Sigmoid colon (tissue), 4 donors: Measurements from ENCODE around the gene METRNL.

Experiments
- EP300 ChIP-seq, 4 donors: sonication (generic); formaldehyde crosslinking; IDR thresholded peaks; one replicate each; pipeline ENCODE4 v1.6.1; 2017; ENCODE audit warnings: antibody characterized with exemption in 4 of 4
- POLR2AphosphoS5 ChIP-seq, 4 donors: sonication (generic); formaldehyde crosslinking; IDR thresholded peaks; one replicate each; pipeline ENCODE4 v1.6.1; 2017; ENCODE audit warnings: antibody characterized with exemption in 4 of 4
- TF ChIP-seq, protein P1 (sequence below), 4 experiments: fragments of 450-650 bp in 3 of 4; fragments of 200-600 bp in 1 of 4; IDR thresholded peaks; one replicate each; pipeline ENCODE4 v1.5.1; 2016 to 2019; ENCODE audit warnings: antibody characterized with exemption in 4 of 4, mild to moderate bottlenecking in 3 of 4, moderate library complexity in 2 of 4

DNA sequence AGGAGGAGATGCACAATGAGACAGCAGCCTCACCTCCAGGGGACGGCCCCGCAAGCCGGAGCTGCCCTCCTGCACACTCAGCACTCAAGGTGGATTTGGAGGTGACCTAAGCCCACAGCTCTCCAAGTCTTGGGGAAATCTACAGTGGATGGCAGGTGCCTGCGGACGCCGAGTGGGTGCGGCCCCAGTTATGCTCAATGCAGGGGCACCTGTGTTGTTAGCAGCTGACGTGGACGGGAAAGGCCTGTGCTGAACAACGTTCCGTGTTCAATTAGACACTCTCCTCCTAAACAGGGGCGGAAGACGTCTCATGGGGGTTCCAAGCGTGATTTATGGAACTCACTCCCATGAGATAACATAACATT, 22.0 kb upstream of the METRNL start:
- TF ChIP-seq, protein P1, sequence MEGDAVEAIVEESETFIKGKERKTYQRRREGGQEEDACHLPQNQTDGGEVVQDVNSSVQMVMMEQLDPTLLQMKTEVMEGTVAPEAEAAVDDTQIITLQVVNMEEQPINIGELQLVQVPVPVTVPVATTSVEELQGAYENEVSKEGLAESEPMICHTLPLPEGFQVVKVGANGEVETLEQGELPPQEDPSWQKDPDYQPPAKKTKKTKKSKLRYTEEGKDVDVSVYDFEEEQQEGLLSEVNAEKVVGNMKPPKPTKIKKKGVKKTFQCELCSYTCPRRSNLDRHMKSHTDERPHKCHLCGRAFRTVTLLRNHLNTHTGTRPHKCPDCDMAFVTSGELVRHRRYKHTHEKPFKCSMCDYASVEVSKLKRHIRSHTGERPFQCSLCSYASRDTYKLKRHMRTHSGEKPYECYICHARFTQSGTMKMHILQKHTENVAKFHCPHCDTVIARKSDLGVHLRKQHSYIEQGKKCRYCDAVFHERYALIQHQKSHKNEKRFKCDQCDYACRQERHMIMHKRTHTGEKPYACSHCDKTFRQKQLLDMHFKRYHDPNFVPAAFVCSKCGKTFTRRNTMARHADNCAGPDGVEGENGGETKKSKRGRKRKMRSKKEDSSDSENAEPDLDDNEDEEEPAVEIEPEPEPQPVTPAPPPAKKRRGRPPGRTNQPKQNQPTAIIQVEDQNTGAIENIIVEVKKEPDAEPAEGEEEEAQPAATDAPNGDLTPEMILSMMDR (IDR thresholded peaks at IDR 0.05), result no peak
- TF ChIP-seq POLR2AphosphoS5 (IDR thresholded peaks at IDR 0.05) (no peak), EP300 (IDR thresholded peaks at IDR 0.05) (no peak)
